ENCODE results near the gene TNFAIP1.

TNFAIP1 gene

DNA sequence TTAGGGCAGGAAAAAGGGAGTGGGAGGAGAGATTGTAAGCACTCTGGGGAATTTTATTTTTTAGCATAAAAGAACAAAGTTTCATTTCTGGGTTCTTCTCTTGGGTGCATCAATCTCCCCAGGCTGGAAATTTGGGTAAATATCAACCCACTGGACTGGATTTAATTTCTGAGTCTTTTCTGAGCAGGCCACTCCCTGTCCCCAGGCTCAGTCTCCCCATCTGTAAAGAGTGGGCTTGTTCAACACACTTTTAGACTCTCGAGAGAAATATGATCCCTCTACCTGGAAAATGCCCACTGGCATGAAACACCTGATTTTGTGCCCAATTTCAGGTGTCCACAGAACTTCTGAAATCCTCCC, 35.2 kb downstream of the TNFAIP1 start:
- no peak for DNase-seq (ENCODE audit: low read depth in 2 of 2, low spot score in 1 of 2)

DNA sequence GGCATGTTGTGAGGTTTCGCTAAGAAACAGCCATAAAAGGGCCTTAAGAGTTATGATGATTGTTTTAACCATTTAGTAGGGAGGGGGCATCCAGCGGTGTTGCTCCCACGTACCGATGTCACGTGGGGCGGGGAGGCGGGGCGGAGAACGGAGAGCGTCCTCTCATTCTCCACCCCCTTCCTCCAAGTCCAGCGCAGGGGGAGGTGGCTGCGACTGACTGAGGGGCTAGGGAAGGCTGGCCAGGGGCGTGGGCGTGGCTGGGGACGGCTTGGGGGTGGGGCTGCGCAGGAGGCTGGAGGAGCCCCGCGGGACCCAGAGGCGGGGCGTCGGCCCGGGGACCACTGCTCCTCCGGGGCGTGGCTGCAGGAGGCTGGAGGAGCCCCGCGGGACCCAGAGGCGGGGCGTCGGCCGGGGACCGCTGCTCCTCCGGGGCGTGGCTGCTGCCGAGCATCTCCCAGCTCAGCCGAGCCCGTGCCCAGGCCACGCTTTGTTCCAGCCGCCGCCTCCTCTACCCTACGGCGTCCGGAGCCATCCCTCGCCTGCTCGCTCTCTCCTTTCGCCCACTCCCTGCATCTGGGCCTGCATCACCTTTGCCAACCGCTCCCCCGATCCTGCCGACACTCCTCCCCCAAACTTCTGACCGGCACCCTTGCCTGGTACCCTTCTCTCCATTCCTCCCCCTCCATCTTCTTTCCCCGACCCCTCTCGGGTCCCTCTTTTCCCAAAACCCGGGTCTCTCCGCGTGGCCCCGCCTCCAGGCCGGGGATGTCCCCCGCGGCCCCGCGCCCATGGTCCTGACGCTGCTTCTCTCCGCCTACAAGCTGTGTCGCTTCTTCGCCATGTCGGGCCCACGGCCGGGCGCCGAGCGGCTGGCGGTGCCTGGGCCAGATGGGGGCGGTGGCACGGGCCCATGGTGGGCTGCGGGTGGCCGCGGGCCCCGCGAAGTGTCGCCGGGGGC, 36.0 kb downstream of the TNFAIP1 start, which contains the start of gene SARM1:
SARM1 (plus strand) TSS at position 450 of the 958 bp plus-strand sequence; CDS start at position 789, 339 bp downstream.
- peak; percentile 65 to 72 for DNase-seq (ENCODE audit: low read depth in 2 of 2, low spot score in 1 of 2)

DNA sequence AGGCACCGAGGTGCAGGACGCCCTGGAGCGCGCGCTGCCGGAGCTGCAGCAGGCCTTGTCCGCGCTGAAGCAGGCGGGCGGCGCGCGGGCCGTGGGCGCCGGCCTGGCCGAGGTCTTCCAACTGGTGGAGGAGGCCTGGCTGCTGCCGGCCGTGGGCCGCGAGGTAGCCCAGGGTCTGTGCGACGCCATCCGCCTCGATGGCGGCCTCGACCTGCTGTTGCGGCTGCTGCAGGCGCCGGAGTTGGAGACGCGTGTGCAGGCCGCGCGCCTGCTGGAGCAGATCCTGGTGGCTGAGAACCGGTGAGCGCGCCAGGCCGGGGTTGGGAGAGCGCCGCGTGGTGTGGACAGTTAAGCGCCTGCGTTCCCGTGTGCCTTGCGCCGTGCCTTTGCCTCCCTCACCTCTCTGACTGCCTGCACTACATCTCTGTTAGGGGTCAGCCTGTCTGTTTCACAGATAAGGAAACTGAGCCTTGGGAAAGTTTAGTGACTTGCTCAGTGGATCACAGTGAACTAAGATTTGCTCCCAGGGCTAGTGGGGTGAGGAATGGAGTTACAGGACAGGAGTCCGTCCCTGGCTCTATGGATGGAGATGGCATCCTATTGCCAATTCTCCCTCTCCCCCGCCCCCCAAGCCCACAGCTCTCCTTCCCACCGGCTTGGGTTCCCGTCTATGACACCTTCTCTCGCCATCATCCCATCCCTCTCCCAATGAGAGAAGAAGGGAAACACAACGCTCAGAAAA, 36.8 kb downstream of the TNFAIP1 start:
- DNase-seq (ENCODE audit: low read depth in 2 of 2, low spot score in 1 of 2), result no peak

- no peak for DNase-seq (ENCODE audit: low read depth in 2 of 2, low spot score in 1 of 2)
Measured at GRCh38 chr17:28372945-28373274, 37.3 kb downstream of the TNFAIP1 start.

GRCh38 chr17:28379814-28380801, 44.5 kb downstream of the TNFAIP1 start:
- no peak for DNase-seq (ENCODE audit: low read depth in 2 of 2, low spot score in 1 of 2)

- DNase-seq (ENCODE audit: low read depth in 2 of 2, low spot score in 1 of 2), result no peak
Measured at GRCh38 chr17:28381141-28381825, 45.7 kb downstream of the TNFAIP1 start.

- peak; percentile 28 to 29 for DNase-seq (ENCODE audit: low read depth in 2 of 2, low spot score in 1 of 2)
Measured at GRCh38 chr17:28384281-28385036, 48.9 kb downstream of the TNFAIP1 start.

- no peak for DNase-seq (ENCODE audit: low read depth in 2 of 2, low spot score in 1 of 2)
Measured at GRCh38 chr17:28385037-28385400, 49.5 kb downstream of the TNFAIP1 start.

DNA sequence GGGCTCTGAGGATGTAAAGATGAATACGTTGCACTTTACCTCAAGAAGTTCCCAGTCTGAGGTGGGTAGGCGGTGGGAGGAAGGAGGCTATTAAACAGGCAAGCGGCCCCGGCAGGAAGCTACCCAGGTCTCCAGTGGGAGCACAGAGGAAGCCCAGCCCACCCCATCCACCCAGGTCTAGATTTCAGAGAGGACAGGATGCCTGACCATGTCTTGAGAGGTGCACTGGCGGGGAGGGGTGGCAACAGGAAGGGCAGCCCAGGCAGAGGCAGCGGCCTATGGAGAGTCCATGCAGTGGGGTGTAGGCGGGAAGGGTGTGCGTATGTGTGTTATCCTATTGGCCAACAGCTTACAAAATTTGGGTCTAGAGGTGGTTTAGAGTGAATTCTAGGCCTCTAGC, 49.8 kb downstream of the TNFAIP1 start:
- DNase-seq (ENCODE audit: low read depth in 2 of 2, low spot score in 1 of 2), result no peak

DNA sequence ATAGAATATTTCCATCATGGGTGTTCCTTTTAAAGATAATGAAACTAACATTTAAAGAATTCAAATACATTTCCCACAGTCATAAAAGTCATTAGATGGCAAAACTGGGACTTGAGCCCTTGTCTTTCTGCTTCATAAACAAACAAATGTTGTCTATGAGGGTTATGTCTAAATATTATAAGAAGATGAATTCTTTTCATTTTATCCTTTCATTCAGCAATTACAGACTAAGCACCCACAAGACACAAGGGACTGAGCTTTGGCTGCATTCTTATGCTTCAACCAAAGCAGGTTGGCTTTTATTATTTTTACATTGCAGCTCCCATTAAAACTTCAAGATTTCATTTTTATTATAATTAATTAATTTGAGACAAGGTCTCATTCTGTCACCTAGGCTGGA, 50.8 kb downstream of the TNFAIP1 start:
- no peak for DNase-seq (ENCODE audit: low read depth in 2 of 2, low spot score in 1 of 2)

DNA sequence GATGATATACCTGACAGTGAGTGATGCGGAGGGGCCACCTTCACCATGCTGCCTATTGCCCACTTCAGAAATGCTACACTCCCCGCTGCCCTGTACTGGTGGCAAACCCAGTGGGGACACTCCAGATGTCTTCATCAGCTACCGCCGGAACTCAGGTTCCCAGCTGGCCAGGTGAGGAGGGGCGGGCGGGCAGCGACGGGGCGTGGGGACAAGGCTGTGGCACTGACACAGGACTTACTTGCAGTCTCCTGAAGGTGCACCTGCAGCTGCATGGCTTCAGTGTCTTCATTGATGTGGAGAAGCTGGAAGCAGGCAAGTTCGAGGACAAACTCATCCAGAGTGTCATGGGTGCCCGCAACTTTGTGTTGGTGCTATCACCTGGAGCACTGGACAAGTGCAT, 52.5 kb downstream of the TNFAIP1 start:
- DNase-seq (ENCODE audit: low read depth in 2 of 2, low spot score in 1 of 2), result no peak

DNA sequence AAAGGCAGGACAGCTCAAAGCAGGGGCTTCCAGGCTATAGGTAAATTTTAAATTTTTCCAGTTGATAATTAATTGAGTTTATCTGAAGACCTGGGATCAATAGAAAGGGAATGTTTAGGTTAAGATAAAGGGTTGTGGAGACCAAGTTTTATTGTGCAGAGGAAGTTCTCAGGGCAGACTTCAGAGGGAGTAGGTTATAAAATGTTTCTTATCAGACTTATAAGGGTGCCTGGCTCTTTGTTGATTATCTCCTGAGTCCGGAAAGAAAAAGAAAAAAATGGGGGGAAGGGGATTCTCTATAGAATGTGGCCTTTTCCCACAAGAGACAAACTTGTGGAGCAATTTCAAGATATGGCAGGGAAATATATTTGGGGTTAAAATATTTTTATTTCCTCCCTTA, 54.6 kb downstream of the TNFAIP1 start:
- DNase-seq (ENCODE audit: low read depth in 2 of 2, low spot score in 1 of 2), result no peak

DNA sequence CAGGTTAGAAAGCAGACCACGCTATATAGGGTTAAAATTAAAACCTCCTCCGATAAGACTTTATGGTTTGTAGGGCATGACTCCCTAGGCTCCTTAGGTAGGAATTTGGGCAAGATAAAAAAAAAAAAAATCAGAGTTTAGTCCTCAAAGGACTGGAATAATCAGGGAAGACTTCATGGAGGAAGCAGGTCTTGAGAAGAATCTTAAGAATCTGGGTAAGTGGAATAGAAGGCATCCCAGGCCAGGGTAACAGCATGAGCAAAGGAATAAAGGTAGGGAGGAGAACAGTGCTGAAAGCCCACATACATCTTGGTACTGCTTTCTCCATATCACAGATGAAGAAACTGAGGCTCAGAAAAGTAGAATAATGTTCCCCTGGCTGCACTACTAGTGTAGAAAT, 55.0 kb downstream of the TNFAIP1 start:
- DNase-seq (ENCODE audit: low read depth in 2 of 2, low spot score in 1 of 2), result no peak

GRCh38 chr17:28390984-28391383, 55.4 kb downstream of the TNFAIP1 start:
- no peak for DNase-seq (ENCODE audit: low read depth in 2 of 2, low spot score in 1 of 2)

GRCh38 chr17:28391401-28391800, 55.8 kb downstream of the TNFAIP1 start:
- no peak for DNase-seq (ENCODE audit: low read depth in 2 of 2, low spot score in 1 of 2)

GRCh38 chr17:28392491-28392890, 56.9 kb downstream of the TNFAIP1 start:
- no peak for DNase-seq (ENCODE audit: low read depth in 2 of 2, low spot score in 1 of 2)

GRCh38 chr17:28394337-28395116, 59.0 kb downstream of the TNFAIP1 start:
- DNase-seq (ENCODE audit: low read depth in 2 of 2, low spot score in 1 of 2), result no peak

- no peak for DNase-seq (ENCODE audit: low read depth in 2 of 2, low spot score in 1 of 2)
Measured at GRCh38 chr17:28395426-28395825, 59.9 kb downstream of the TNFAIP1 start.

DNA sequence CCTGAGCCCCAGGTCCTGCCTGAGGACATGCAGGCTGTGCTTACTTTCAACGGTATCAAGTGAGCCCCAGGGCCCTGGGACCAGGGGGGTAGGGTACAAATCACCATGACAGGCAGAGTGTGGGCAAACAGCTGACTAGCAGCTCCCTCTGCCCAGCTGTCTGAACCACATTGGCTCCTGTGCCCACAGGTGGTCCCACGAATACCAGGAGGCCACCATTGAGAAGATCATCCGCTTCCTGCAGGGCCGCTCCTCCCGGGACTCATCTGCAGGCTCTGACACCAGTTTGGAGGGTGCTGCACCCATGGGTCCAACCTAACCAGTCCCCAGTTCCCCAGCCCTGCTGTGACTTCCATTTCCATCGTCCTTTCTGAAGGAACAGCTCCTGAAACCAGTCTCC, 60.4 kb downstream of the TNFAIP1 start:
- DNase-seq (ENCODE audit: low read depth in 2 of 2, low spot score in 1 of 2), result no peak
